Measurements from ENCODE around the gene NKD2.

The NKD2 gene

DNA sequence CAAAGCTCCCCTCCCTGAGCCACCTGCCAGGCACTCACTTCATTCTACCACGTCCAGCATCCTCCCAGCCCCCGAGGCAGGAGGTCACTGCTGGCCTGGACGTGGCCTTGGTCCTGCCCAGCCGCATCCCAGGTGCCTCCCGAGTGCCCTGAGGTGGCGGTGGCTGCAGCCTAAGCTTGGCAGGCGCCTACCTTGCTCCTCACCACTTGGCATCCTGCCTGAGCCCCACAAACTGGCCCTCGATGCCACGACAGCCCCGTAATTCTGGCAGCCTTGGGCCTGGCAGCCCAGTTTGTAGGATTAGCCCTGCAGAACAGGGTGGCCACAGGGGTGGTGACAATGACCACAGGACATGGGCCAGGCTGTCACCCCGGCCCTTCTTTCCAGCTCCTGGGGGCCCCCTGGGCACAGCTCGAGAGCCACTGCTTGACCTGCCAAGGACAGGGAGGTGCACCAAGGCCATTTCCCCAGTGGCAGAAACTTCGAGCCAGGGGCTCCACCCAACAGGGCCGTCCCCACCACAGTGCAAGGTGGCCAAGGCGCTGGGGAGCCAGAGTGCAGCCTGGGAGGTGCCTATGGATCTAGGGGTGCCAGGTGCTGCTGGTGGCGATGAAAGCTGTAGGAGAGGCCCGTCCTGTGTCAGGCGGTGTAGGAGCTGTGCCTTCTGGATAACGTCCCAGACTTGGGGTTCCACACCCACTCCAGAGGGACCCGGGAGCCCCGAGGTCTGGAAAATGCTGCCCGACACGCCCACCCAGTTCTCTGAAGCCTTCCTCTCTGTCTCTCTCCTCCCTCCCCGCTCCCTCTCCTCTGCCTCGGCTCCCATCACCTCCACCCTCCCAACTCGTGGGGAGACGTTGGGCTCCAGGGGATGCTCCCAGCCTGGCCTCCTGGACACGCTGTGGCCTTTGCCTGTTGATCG is 18.4 kb downstream of the NKD2 start:
- no peak for TF ChIP-seq JUND (IDR thresholded peaks at IDR 0.05; ENCODE audit: low read depth)
- in situ Hi-C loops (cut with HindIII; ENCODE audit: low pct_unique_long_range_greater_than_20kb, low sequenced_read_pairs), result no loop called here
- no peak for DNase-seq (ENCODE audit: low read depth in 1 of 2, low spot score in 1 of 2)

DNA sequence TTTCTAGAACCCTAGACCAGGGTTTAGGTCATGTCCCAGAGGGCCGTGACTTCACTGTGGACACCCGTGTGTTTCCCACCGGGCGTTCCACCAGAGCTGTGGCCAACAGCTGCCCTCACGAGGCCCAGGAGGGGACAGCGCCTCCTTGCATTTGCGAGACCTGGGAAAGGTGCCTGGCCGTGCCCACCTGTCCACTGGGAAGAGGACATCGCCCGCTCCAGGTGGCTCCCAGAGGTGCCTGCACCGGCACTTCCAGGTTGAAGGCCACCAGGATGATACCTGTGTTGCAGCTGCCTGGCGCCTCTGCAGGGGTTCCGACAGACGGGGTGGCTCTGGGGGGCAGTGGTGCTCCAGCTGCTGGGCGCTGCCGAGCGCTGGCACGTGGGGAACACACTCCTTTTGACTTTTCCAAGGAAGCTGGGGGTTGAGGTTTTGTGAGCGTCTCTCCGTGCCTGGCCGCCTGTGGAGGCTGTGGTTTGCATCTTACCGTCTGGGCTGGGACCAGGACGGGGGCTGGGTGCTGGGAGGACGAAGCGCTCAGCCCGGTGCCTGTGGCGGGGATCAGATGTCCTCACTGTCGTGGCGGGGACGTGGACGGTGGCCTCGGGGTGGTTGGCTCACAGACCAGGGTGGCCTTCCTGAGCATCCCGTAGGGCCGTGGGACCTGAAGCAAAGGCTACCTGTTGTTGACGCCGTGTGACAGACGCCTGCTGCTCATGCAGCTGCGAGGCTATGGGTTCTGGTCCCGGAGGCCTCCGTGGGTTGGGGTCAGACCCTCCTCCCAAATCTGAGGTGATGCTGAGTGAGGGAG is 19.2 kb downstream of the NKD2 start:
- no peak for TF ChIP-seq JUND (IDR thresholded peaks at IDR 0.05; ENCODE audit: low read depth)
- DNase-seq (ENCODE audit: low read depth in 1 of 2, low spot score in 1 of 2), result no peak
- in situ Hi-C loops (cut with HindIII; ENCODE audit: low pct_unique_long_range_greater_than_20kb, low sequenced_read_pairs), result no loop called here

DNA sequence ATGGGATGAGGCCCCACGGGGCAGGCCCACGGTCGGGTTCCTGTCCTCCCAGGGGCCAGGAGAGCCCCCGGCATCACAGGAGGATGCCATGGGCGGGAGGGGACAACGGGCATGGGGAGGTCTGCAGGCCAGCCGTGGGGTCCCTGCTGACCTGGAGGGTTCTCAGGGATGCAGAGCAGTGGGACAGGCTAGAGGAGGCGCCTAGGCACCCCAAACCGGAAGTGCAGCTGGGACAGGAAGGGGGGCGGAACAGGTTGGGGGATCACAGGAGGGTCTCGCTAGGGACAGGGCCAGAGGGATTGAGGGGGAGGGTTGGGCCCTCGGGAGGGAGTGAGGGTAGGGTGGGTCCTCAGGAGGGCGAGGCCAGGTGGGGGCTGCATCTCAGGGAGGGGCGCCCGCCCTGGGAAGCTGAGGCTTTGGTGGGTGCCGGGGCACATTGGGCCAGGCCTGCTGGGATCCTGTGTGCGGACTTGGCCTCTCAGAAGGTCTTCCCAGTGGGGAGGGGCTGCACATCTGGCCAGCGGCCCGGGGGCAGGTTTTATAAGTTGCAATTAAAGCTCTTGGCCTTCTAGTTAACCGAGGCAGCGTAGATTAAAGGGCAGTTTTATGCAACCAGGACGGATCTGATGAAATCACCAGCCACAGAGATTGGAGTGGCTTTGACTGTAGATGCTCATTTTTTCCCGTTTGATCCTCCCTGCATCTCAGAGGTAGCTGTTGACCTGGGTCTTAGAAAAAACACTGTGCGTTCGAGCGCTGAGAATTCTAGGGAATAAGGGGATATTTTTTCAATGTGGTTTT is 20.1 kb downstream of the NKD2 start:
- no peak for DNase-seq (ENCODE audit: low read depth in 1 of 2, low spot score in 1 of 2)
- TF ChIP-seq JUND (IDR thresholded peaks at IDR 0.05; ENCODE audit: low read depth), result no peak
- in situ Hi-C loops (cut with HindIII; ENCODE audit: low pct_unique_long_range_greater_than_20kb, low sequenced_read_pairs), result no loop called here

DNA sequence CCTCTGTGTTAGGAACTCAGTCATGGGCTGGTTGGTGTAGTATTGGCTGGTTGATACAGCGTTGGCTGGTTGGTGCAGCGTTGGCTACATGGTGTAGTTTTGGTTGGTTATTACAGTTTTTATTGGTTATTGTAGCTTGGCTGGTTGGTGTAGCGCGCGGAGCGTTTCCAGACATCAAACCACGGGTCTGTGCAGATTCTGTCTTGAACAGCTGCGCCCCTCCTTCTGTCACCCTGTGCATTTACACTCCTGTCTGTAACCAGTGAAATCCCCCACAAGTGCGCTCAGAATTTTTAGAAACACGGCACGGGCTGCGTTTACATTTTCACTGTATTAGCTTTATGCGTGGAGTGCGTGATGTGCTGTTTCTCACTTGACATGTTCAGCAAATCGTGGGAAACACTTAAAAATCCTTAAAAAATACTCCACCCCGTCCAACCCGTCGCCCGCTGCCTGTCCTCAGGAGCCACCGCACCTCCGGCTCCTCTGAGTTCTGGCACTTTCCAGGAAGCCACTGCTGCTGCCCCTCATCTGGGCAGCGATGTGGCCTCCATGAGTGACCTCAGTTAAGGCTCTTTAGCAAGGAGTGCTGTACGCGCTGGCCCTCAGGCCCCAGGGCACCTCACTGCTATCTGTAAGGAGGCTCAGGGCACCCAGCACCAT is 20.8 kb downstream of the NKD2 start:
- TF ChIP-seq JUND (IDR thresholded peaks at IDR 0.05; ENCODE audit: low read depth), result no peak
- in situ Hi-C loops (cut with HindIII; ENCODE audit: low pct_unique_long_range_greater_than_20kb, low sequenced_read_pairs), result no loop called here
- no peak for DNase-seq (ENCODE audit: low read depth in 1 of 2, low spot score in 1 of 2)

DNA sequence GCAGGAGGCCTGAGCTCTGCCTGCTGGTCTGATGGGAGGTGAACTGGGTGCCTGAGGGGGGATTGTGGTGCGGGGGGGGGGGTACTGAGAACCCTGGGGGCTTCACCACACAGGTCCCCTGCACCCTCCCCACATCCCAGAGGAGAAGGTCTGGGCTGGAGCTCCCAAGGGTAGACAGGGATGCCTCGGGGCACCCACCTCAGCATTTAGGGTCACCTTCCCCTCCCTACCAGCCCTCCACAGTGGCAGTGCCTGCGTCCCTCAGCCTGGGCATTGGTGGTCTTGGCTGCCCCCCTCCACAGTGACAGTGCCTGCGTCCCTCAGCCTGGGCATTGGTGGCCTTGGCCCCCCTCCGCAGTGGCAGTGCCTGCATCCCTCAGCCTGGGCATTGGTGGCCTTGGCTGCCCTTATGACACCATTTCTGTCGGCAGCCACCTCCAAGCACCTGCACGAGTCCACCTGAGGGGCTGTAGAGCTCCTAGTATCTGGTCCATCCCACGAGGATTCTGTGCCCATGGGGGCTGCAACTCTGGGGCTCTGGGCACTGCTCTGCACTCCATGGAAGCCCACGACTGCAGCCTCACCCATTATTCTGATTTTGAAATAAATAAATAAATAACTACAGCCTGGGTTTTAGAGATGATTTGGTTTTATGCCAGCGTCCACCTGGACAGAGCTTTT is 21.5 kb downstream of the NKD2 start:
- DNase-seq (ENCODE audit: low read depth in 1 of 2, low spot score in 1 of 2), result no peak
- TF ChIP-seq JUND (IDR thresholded peaks at IDR 0.05; ENCODE audit: low read depth), result no peak
- in situ Hi-C loops (cut with HindIII; ENCODE audit: low pct_unique_long_range_greater_than_20kb, low sequenced_read_pairs), result no loop called here

DNA sequence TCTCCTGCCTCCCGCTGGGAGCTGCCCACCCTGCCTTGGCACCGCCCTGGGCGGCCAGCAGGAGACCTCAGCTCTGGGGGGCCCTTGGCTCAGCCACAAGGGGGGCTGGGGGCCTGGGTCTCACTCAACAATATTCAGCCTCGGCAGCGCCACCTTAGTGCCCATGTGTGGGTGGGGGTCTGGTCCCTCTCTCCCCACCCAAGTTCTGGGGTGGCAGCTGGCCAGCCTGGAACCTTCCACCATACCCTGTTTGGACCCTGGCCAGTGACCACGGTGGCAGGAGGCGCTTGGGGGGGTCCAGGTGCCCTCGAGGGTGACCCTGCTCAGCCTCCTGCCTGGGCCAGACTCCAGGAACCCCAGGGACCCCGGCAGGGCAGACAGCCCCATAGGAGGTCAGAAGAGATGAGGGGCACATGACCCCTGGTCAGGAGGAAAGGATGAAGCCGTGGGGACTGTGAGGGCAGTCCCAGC is 22.2 kb downstream of the NKD2 start:
- no peak for TF ChIP-seq JUND (IDR thresholded peaks at IDR 0.05; ENCODE audit: low read depth)
- no peak for DNase-seq (ENCODE audit: low read depth in 1 of 2, low spot score in 1 of 2)

DNA sequence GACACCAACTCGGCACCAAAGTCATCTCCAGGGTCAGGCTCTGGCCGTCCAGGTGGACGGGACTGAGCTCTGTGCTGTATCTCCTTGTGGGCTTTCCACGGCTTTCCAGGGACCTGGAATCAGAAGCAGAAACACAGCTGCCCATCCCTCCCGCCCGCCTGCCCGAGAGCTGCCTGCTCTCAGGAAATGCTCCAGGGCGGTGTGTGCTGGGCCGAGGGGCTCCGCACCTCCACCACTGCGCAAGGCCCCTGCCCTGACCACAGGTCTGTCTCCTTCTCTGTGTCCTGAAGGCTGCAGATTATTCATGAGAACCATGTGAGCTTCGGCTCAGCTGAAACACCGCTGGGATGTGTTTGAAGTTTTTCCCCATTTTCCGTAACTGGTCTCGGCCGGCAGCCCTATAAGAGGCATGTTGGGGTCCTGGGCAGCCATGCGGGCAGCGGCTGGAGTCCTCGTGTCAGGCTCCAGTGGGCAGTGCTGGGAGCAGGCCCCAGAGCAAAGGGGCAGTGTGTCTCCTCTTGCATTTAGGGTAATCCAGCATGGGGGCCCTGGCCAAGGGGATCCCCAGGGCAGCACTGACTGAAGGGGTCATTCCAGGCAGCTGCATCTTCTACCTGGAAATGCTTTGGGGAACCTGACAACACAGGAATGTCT is 22.8 kb downstream of the NKD2 start:
- DNase-seq (ENCODE audit: low read depth in 1 of 2, low spot score in 1 of 2), result no peak
- in situ Hi-C loops (cut with HindIII; ENCODE audit: low pct_unique_long_range_greater_than_20kb, low sequenced_read_pairs), result no loop called here
- TF ChIP-seq JUND (IDR thresholded peaks at IDR 0.05; ENCODE audit: low read depth), result no peak

More for the DNA sequence above, 22.2 kb downstream of the NKD2 start:
- in situ Hi-C loops (cut with HindIII; ENCODE audit: low pct_unique_long_range_greater_than_20kb, low sequenced_read_pairs), result no loop called here

DNA sequence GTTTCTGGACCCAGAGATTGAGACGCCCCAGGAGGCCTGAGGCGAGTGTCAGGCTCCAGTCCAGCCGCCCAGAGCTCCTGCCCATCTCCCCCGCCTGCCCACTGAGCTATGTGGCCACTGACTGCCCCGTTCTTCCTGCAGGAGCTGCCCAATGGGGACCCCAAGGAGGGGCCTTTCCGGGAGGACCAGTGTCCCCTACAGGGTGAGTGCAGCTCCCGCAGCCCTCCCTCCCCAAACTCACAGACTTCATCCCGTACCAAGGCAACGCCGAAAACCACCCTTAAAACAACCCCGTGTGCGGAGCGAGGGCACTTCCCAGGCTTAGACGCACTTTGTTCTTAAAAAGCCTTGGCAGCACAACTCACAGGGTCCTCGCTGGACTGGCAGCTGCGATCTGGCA is 23.4 kb downstream of the NKD2 start:
- no peak for DNase-seq (ENCODE audit: low read depth in 1 of 2, low spot score in 1 of 2)
- TF ChIP-seq JUND (IDR thresholded peaks at IDR 0.05; ENCODE audit: low read depth), result no peak
- in situ Hi-C loops (cut with HindIII; ENCODE audit: low pct_unique_long_range_greater_than_20kb, low sequenced_read_pairs), result no loop called here

DNA sequence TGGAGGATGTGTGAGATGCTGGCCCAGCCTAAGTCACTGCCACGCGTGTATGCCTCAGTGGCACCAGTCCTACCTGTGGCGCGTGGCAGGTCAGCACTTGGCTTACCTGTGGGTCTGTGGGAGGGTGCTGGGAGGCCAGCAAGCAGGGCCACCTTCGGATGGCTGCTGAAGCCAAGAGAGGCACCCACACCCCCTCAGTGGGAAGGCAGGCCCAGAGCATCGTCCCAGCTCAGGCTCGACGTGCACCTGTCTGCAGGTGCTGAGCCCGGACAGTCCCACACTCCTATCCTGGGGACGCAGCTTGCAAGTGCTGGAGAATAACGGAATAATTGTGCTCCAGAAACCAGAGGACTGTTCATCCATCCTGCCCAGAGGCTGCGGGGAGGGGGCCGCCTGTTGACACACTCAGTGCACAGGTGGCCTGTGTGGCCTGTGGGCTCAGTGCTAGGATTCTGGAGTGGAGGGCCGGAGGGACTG is 24.0 kb downstream of the NKD2 start:
- TF ChIP-seq JUND (IDR thresholded peaks at IDR 0.05; ENCODE audit: low read depth), result no peak
- no peak for DNase-seq (ENCODE audit: low read depth in 1 of 2, low spot score in 1 of 2)
- in situ Hi-C loops (cut with HindIII; ENCODE audit: low pct_unique_long_range_greater_than_20kb, low sequenced_read_pairs), result no loop called here

DNA sequence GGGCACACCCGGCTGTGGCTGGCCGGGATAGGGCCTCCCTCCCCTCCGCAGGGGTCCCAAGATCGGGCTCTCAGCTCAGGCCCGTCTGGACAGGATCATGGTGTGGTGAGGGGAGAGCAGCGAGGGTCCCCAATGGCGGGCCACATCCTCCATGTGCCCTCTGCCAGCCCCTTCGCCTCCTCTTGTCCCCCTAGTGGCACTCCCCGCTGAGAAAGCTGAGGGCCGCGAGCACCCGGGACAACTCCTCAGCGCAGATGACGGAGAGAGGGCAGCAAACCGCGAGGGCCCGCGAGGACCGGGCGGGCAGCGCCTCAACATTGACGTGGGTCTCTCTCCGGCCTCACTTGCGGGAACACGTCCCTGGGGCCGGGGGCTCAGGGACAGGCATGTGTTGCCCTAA is 24.6 kb downstream of the NKD2 start:
- in situ Hi-C loops (cut with HindIII; ENCODE audit: low pct_unique_long_range_greater_than_20kb, low sequenced_read_pairs), result no loop called here
- DNase-seq (ENCODE audit: low read depth in 1 of 2, low spot score in 1 of 2), result no peak
- TF ChIP-seq JUND (IDR thresholded peaks at IDR 0.05; ENCODE audit: low read depth), result no peak
